ENCODE data around the gene MAGI1.

- TF ChIP-seq GATA3 (IDR thresholded peaks at IDR 0.05; ENCODE audit: low read depth, low read length) (no peak), GATA2 (IDR thresholded peaks at IDR 0.05; ENCODE audit: low read depth, low read length) (no peak)
These were observed 687.0 kb downstream of the MAGI1 start for GRCh38 chr3:65351753-65352152.

All from SH-SY5Y (cell line).